ENCODE results near the gene LCP1. TPM values are rescaled to one million over a fixed set of nuclear protein-coding genes. Genes with fewer than 3 reads are reported as not detected.

The LCP1 gene
- total RNA-seq, 1 donor from 2014 or later: 371 TPM

- Histone ChIP-seq H3K4me1 (peaks cover 27% of the 10 kb centered on the region), H3K27ac (no peak overlapping the region), H3K4me3 (no peak overlapping the region), H3K36me3 (no peaks in the 10 kb centered on the region), H3K27me3 (ENCODE audit: low read depth) (no peaks in the 10 kb centered on the region), H3K9me3 (no peaks in the 10 kb centered on the region)
- TF ChIP-seq CTCF (IDR thresholded peaks at IDR 0.05): no peak
- ATAC-seq (no peak), DNase-seq (no peak)
- intact Hi-C loops (cut with DNase I): no loop called here
Measured at GRCh38 chr13:46185634-46186033, 3.7 kb upstream of the LCP1 start.

- no peak overlapping the region for H3K27ac ChIP-seq
- H3K4me1 ChIP-seq: peaks cover 27% of the 10 kb centered on the region
- no peaks in the 10 kb centered on the region for H3K27me3 ChIP-seq (ENCODE audit: low read depth)
- DNase-seq: peak; percentile 62
- H3K4me3 ChIP-seq: no peak overlapping the region
- peak; percentile 50 for TF ChIP-seq CTCF (IDR thresholded peaks at IDR 0.05)
- H3K9me3 ChIP-seq: no peaks in the 10 kb centered on the region
- peak; percentile 66 to 73 for ATAC-seq
- intact Hi-C loops (cut with DNase I): no loop called here
- H3K36me3 ChIP-seq: no peaks in the 10 kb centered on the region
Measured at GRCh38 chr13:46184277-46184699, 2.3 kb upstream of the LCP1 start.

GRCh38 chr13:46183018-46183946 is 1.3 kb upstream of the LCP1 start:
- no peak for TF ChIP-seq CTCF (IDR thresholded peaks at IDR 0.05)
- no peak for DNase-seq
- peak overlapping the region; percentile 75 for H3K27ac ChIP-seq
- ATAC-seq: peak in 1 of 2 donors; percentile 14
- peaks cover 27% of the 10 kb centered on the region for H3K4me1 ChIP-seq
- H3K36me3 ChIP-seq: no peaks in the 10 kb centered on the region
- intact Hi-C loops (cut with DNase I): no loop called here
- H3K9me3 ChIP-seq: no peaks in the 10 kb centered on the region
- no peak overlapping the region for H3K4me3 ChIP-seq
- no peaks in the 10 kb centered on the region for H3K27me3 ChIP-seq (ENCODE audit: low read depth)

- H3K27ac ChIP-seq: peak overlapping the region; percentile 75
- DNase-seq (no peak), ATAC-seq (no peak)
- H3K4me1 ChIP-seq: peaks cover 27% of the 10 kb centered on the region
- no peaks in the 10 kb centered on the region for H3K27me3 ChIP-seq (ENCODE audit: low read depth)
- TF ChIP-seq CTCF (IDR thresholded peaks at IDR 0.05): no peak
- no peaks in the 10 kb centered on the region for H3K9me3 ChIP-seq
- intact Hi-C loops (cut with DNase I): no loop called here
- H3K36me3 ChIP-seq: no peaks in the 10 kb centered on the region
- peak overlapping the region; percentile 49 for H3K4me3 ChIP-seq
Measured at GRCh38 chr13:46182491-46182877, 507 bp upstream of the LCP1 start.

GRCh38 chr13:46181377-46181839 is 569 bp downstream of the LCP1 start:
- ATAC-seq (no peak), DNase-seq (no peak)
- Histone ChIP-seq H3K36me3 (no peaks in the 10 kb centered on the region), H3K27me3 (ENCODE audit: low read depth) (no peaks in the 10 kb centered on the region), H3K4me3 (peak overlapping the region; percentile 49), H3K4me1 (peaks cover 27% of the 10 kb centered on the region), H3K9me3 (no peaks in the 10 kb centered on the region), H3K27ac (peak overlapping the region; percentile 75)
- no peak for TF ChIP-seq CTCF (IDR thresholded peaks at IDR 0.05)
- intact Hi-C loops (cut with DNase I): no loop called here

All from lower lobe of right lung (tissue), 2 donors.